Hypothalamus (tissue), 51 donors: ENCODE measurements around the gene ZMAT5.
A peak's percentile ranks its signal among the peaks of the same experiment; 100 is the strongest.

Experiments used
- DNase-seq, 51 donors: peaks; one replicate each; lab custom pipeline; 2025; lab: John Stamatoyannopoulos, UW

The ZMAT5 gene

DNA sequence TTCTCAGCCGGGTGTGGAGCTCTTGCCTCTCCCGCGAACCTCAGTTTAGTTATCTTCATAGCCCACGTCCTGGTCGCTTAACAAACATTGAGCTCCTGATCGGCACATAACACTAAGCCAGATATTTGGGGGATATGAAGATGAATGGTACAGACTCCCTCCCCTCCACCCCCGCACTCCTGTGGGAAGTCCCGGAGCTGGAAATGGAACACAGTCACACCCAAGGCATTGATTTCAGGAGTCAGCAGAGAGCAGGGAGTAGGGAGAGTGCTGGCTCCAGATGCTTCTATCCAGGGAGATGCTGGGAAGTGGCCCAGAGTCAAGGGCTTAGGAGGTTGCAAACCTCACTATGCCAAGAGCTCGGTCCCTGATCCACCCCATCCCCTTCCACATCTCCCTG lies 73.1 kb downstream of the ZMAT5 start:
- DNase-seq: no peak

DNA sequence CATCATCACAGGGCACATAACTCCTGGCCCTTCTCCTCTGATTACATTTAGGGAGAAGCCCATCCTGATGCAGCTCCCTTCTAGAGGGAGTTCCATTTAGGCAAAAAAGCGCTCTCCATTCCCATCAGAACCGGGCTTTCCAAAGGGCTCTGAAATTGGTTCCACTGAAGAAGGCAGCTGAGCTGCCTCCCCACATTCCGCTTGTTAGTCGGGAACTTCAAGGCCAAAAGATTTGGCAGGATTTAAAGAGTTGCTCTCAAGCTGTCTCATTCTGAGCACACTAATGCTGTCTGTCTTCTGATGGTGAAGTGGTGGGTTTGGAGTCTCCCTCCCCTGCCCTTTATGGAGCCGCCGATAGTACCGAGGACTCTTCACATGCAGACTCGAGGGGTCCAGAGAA lies 73.6 kb downstream of the ZMAT5 start:
- DNase-seq: no peak

DNA sequence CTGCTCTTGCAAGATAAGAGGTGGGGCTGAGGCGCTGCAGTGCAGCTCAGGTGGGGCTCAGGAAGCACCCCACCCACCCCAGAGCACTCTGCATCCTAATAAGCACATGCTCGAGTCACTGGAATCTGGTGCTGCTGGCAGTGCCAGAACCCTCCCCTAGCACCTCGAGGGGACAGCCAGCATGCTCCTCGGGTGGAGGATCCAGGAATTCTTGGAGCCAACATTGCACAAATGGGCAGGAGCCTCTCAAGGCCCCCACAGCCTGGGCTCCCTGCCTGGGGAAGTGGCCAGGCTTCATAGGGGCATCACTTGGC lies 74.5 kb downstream of the ZMAT5 start:
- DNase-seq: no peak

DNA sequence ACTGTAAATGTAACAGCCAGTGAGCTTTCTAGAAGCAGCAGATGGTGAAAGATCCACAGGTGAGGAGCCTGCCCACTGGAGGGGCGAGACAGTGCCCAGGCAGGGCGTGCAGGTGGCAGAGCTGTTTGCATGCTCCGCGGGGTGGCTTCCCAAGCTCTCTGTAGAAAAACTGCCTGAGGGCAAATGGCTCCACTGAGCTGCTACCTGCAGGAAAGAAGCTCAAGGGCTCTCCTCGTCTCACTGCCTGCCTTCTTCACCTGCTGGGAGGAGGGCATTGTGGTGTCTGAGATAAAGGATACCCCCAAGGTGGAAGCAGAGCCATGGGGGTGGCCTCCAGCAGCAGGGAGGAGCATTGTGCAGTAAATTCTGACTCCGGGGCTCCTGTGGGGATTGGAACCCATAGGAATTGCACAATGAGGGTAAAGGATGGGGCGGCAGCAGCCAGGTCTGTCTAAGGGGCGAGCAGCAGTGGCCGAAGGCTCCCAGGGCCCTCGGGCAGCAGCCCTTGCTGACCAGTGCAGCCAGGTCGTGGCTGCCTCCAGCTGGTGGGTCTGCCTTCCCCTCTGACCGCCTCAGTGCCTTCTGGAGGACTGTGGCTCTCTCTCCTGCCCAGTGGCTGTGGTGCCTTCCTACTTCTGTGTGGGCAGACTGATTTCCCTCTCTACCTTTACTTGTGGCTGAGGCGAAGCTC lies 75.0 kb downstream of the ZMAT5 start:
- no peak for DNase-seq

DNA sequence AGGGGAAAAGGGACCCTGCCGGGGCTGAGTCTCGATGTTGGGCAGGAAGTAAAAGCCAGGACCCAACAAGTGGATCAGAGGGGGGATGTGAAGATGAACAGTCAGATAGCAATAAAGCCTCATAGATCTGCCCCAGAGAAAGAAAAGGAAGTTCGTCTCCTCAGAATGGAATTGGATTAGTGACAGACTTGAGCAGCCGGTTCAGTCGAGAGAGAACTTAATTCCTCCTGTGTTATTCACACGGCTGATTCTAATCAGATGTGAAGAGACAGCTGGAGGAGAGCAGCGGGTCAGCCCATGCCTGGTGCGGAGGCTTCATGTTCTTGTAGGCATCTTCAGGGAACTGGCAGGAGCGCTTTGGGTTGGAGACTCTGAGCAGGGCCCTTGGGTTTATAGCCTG lies 76.3 kb downstream of the ZMAT5 start:
- DNase-seq: no peak

DNA sequence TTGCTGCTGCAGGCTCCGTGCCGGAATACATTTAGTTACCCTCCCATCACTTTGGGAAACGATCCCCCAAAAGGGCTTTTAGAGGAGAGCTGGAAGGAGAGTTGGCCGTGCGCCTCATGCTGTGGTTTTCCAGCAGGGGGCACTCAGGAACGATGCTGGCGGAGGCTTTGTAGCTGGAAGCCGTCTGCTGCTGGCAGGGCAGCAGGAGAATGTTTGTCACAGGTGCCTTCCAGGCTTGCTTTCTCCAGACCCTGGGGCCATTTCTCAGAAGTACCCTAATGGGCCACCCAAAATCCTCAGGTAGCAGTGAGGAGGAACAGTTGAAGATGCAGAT lies 77.0 kb downstream of the ZMAT5 start:
- DNase-seq: peak in 44 of 51 donors; percentile 16 to 83 (median 56)

DNA sequence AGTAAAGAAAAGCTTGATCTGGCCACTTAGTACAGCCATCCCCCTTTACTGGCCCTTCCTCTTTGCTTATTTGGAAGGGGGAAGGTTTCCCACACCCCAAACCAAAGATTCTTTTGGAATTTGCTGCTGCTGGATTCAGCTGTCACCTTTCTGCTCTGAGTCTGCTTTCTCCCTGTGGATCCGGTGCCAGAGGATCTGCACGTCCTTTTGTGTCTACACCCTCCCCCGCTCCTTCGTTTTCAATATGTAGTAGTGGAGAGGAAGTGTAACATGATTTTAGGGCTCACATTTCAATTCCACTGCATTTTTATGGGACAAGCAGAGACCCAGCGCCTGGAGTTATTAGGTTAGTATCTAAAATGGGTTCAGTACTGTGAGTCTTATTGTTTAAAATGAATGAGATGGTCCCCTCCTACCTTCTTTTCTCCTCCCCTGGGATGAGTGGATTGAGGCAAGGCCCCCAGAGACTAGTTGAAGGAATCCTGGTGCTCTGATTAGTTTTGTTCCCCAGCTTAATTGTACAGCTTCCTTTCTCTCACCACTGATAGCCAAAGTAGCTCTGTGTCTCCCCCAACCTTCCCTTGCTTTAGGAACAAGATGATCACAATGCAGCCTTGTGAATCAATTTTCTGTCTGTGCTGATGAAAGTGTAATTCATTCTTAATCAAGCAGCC lies 77.5 kb downstream of the ZMAT5 start:
- no peak for DNase-seq

DNA sequence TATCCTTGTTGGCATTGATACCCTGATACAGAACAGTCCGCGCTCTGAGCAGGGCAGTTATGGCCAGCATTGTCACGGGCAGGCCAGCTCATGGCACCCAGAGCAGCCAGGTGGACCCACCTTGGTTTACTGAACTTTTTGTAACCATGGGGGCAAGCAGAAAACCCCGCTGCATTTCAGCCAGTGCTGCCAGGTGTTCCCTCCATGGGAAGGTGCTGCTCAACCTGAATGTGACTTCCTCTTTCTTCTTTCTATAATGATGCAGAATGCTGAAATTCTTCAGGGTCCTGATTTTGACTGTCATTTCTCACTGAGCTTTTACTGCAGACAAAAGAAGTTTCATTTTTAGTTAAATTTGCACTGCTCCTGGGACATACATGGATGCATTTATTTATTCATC lies 82.6 kb downstream of the ZMAT5 start:
- no peak for DNase-seq

DNA sequence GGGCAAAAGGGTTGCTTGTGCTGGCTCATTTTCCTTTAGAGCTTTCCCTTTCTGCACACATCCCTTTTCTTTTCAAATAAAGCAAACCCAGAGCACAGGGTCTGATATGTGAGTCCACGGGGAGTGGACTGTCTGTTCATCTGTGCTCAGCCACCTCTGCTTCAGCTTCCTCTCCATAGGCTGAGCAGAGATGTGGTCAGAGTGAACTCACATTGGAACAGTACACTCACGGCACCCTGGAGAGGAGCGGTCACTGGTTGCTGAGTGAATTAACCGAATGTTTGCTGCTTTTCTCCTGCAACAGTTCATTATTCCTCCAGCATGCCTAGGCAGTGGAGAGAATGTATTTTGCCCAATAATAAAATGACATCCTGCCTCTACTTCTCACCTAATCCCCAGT lies 83.3 kb downstream of the ZMAT5 start:
- DNase-seq: no peak
